ENCODE measurements around the gene SLIT3. TPM values are rescaled to one million over a fixed set of nuclear protein-coding genes. Genes with fewer than 3 reads are reported as not detected.

SLIT3 gene
- total and polyA plus RNA-seq, 4 donors: 4.6 to 48.5 (median 19.8) TPM

DNA sequence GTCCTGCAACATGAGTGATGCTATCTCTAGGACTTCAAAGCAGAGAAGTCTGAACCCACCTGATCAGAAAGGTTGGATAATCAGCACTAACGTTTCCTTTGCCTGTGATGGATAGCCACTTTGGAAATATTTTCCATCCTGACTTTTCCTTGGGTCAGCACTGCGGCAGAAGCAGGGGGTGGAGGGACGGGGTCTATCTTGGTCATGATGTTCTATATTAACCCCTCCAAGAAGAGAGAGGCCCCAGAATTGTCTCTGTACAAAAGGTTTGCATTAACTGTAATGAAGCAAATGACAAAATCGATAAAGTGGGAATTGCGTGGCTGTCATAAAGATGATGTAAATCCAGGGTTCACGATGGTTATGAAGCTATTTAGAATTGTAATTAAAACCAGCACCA, 441.9 kb downstream of the SLIT3 start:
- Histone ChIP-seq H3K27ac (ENCODE audit: low read depth in 1 of 2, low read length in 1 of 2) (no peak overlapping the region), H3K4me3 (no peak overlapping the region), H3K36me3 (ENCODE audit: control insufficient read depth in 4 of 4, insufficient read depth in 4 of 4, low read length in 4 of 4) (peaks cover 0 to 5% (median 1%) of the 10 kb centered on the region in 4 donors), H3K9ac (ENCODE audit: insufficient read depth in 1 of 2, low read length in 2 of 2) (no peak overlapping the region), H3K4me1 (ENCODE audit: control insufficient read depth in 5 of 5, insufficient read depth in 5 of 5, low read length in 5 of 5) (no peaks in the 10 kb centered on the region), H3K27me3 (ENCODE audit: control insufficient read depth in 3 of 3, insufficient read depth in 3 of 3, low read length in 2 of 3) (peaks cover 0 to 16% (median 0%) of the 10 kb centered on the region in 3 donors), H3K9me3 (ENCODE audit: control insufficient read depth in 4 of 4, insufficient read depth in 3 of 4, low read length in 3 of 4) (peaks cover 0 to 3% (median 0%) of the 10 kb centered on the region in 4 donors)
- no peak for DNase-seq
- TF ChIP-seq, protein P1, sequence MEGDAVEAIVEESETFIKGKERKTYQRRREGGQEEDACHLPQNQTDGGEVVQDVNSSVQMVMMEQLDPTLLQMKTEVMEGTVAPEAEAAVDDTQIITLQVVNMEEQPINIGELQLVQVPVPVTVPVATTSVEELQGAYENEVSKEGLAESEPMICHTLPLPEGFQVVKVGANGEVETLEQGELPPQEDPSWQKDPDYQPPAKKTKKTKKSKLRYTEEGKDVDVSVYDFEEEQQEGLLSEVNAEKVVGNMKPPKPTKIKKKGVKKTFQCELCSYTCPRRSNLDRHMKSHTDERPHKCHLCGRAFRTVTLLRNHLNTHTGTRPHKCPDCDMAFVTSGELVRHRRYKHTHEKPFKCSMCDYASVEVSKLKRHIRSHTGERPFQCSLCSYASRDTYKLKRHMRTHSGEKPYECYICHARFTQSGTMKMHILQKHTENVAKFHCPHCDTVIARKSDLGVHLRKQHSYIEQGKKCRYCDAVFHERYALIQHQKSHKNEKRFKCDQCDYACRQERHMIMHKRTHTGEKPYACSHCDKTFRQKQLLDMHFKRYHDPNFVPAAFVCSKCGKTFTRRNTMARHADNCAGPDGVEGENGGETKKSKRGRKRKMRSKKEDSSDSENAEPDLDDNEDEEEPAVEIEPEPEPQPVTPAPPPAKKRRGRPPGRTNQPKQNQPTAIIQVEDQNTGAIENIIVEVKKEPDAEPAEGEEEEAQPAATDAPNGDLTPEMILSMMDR (IDR thresholded peaks at IDR 0.05; ENCODE audit: control extremely low read depth, extremely low read depth): no peak
- WGBS, 2 donors: 76 to 80% methylated on average over 6 of the region's 6 CpGs
- no peak for ATAC-seq (ENCODE audit: insufficient read depth, low FRiP score)

DNA sequence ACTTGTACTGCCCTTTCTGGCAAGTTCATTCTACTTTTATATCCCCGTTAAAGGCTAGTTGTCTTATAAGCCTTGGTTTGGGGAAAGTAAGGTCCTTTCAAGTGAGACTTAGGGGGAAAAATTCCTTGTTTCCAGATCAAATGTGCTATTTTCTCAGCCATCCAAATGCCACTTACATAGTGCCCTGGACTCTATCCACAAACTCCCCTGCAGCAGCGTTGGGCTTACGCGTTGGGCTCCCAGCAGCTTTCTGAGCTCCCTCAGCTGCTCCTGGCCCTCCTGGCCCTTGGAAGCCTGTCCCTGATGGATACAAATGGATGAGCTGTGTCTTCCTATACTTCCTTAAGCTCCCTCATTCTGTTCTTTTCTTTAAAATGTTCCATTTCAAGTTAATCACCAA, 442.6 kb downstream of the SLIT3 start:
- Histone ChIP-seq H3K9ac (ENCODE audit: insufficient read depth in 1 of 2, low read length in 2 of 2) (no peak overlapping the region), H3K4me3 (no peak overlapping the region), H3K27me3 (ENCODE audit: control insufficient read depth in 3 of 3, insufficient read depth in 3 of 3, low read length in 2 of 3) (peaks cover 0 to 17% (median 0%) of the 10 kb centered on the region in 3 donors), H3K4me1 (ENCODE audit: control insufficient read depth in 5 of 5, insufficient read depth in 5 of 5, low read length in 5 of 5) (no peaks in the 10 kb centered on the region), H3K36me3 (ENCODE audit: control insufficient read depth in 4 of 4, insufficient read depth in 4 of 4, low read length in 4 of 4) (peaks cover 0 to 5% (median 1%) of the 10 kb centered on the region in 4 donors), H3K27ac (ENCODE audit: low read depth in 1 of 2, low read length in 1 of 2) (no peak overlapping the region), H3K9me3 (ENCODE audit: control insufficient read depth in 4 of 4, insufficient read depth in 3 of 4, low read length in 3 of 4) (peaks cover 0 to 3% (median 0%) of the 10 kb centered on the region in 4 donors)
- no peak for ATAC-seq (ENCODE audit: insufficient read depth, low FRiP score)
- TF ChIP-seq, protein P1 (IDR thresholded peaks at IDR 0.05; ENCODE audit: control extremely low read depth, extremely low read depth): no peak
- no peak for DNase-seq
- WGBS, 2 donors: 84 to 97% methylated on average over 4 of the region's 4 CpGs

DNA sequence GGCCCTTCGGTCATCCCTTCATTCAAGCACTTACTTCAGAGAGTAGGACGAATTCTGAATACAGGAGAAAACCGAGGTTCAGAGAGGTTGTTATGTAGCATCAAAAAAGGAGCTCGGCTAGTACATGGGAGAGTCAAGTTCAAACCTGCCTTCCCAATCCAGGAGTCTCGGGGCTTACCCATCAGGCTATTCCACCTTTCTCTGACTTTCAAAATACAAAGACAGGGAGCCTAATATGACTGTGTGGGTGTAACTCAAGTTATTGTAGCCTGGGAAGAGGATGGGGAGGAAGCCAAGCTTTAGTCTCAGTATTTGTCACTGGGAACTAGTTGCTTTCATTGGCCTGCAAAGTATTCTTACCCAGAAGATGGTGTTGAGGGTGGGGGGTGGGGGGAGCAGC, 447.0 kb downstream of the SLIT3 start:
- H3K9ac ChIP-seq (ENCODE audit: insufficient read depth in 1 of 2, low read length in 2 of 2): no peak overlapping the region
- H3K4me3 ChIP-seq: no peak overlapping the region
- peaks cover 0 to 36% (median 4%) of the 10 kb centered on the region in 3 donors for H3K27me3 ChIP-seq (ENCODE audit: control insufficient read depth in 3 of 3, insufficient read depth in 3 of 3, low read length in 2 of 3)
- ATAC-seq (ENCODE audit: insufficient read depth, low FRiP score) (no peak), DNase-seq (no peak)
- 73 to 84% methylated on average over 5 of the region's 5 CpGs for WGBS, 2 donors
- no peak overlapping the region for H3K27ac ChIP-seq (ENCODE audit: low read depth in 1 of 2, low read length in 1 of 2)
- H3K36me3 ChIP-seq (ENCODE audit: control insufficient read depth in 4 of 4, insufficient read depth in 4 of 4, low read length in 4 of 4): peaks cover 0 to 5% (median 1%) of the 10 kb centered on the region in 4 donors
- H3K9me3 ChIP-seq (ENCODE audit: control insufficient read depth in 4 of 4, insufficient read depth in 3 of 4, low read length in 3 of 4): no peaks in the 10 kb centered on the region
- TF ChIP-seq, protein P1 (IDR thresholded peaks at IDR 0.05; ENCODE audit: control extremely low read depth, extremely low read depth): no peak
- H3K4me1 ChIP-seq (ENCODE audit: control insufficient read depth in 5 of 5, insufficient read depth in 5 of 5, low read length in 5 of 5): peaks cover 0 to 2% (median 0%) of the 10 kb centered on the region in 5 donors

DNA sequence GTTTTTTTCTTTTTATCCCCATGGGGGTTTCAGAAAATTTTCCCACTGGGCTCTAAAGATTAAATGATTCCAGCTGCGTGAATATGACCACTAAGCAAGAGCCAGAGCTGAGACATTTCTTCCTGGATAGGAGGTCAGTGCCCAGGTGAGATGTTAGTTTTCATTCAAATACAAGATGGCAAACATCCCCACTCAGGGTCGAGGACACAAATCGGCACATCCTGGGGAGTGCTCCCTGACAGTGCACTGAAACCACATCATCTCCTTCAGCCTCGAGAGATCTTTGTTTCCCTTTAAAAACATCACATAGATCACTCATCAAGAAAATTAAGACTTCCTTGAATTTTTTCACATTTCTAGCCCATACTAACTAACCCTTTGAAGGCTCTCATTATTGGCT, 448.6 kb downstream of the SLIT3 start:
- Histone ChIP-seq H3K27me3 (ENCODE audit: control insufficient read depth in 3 of 3, insufficient read depth in 3 of 3, low read length in 2 of 3) (peaks cover 0 to 49% (median 8%) of the 10 kb centered on the region in 3 donors), H3K4me3 (no peak overlapping the region), H3K27ac (ENCODE audit: low read depth in 1 of 2, low read length in 1 of 2) (no peak overlapping the region), H3K4me1 (ENCODE audit: control insufficient read depth in 5 of 5, insufficient read depth in 5 of 5, low read length in 5 of 5) (peaks cover 0 to 8% (median 3%) of the 10 kb centered on the region in 5 donors), H3K9ac (ENCODE audit: insufficient read depth in 1 of 2, low read length in 2 of 2) (no peak overlapping the region), H3K36me3 (ENCODE audit: control insufficient read depth in 4 of 4, insufficient read depth in 4 of 4, low read length in 4 of 4) (peaks cover 0 to 5% (median 1%) of the 10 kb centered on the region in 4 donors), H3K9me3 (ENCODE audit: control insufficient read depth in 4 of 4, insufficient read depth in 3 of 4, low read length in 3 of 4) (no peaks in the 10 kb centered on the region)
- ATAC-seq (ENCODE audit: insufficient read depth, low FRiP score): no peak
- TF ChIP-seq, protein P1 (IDR thresholded peaks at IDR 0.05; ENCODE audit: control extremely low read depth, extremely low read depth): no peak
- no peak for DNase-seq
- 10 to 30% methylated on average over 4 of the region's 4 CpGs for WGBS, 2 donors
